HG03103 (cell line): ENCODE data around the gene NDUFB5.
A peak's percentile ranks its signal among the peaks of the same experiment; 100 is the strongest.
"Not testable (repeated sequence)": the region's sequence is repeated elsewhere in the genome, so short reads cannot be mapped to it uniquely, and the experiment has no call there.

ENCODE experiments used
- ATAC-seq: cut with Tn5 transposase; IDR thresholded peaks from one replicate; pipeline ENCODE4 v1.9.1; 2021; ENCODE audit warnings: low read depth; ENCODE audit not compliant: unreplicated experiment

Gene NDUFB5

DNA sequence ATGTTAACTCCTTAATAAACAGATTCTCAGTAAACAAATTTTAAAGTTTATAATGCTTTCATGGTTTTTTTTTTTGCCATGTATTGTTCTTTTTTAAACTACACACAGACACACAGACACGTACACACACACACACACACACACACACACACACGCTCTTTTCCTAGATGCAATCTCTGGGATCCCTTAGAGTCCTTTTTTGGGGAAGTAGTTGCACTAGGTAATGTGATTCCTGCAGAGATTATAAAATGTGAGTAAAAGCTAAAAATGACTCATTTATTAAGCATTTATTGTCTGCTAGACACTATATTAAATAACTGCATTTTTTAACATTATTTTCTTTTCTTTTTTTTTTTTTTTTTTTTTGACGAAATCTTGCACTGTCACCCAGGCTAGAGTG is 19.9 kb downstream of the NDUFB5 start:
- no peak for ATAC-seq

DNA sequence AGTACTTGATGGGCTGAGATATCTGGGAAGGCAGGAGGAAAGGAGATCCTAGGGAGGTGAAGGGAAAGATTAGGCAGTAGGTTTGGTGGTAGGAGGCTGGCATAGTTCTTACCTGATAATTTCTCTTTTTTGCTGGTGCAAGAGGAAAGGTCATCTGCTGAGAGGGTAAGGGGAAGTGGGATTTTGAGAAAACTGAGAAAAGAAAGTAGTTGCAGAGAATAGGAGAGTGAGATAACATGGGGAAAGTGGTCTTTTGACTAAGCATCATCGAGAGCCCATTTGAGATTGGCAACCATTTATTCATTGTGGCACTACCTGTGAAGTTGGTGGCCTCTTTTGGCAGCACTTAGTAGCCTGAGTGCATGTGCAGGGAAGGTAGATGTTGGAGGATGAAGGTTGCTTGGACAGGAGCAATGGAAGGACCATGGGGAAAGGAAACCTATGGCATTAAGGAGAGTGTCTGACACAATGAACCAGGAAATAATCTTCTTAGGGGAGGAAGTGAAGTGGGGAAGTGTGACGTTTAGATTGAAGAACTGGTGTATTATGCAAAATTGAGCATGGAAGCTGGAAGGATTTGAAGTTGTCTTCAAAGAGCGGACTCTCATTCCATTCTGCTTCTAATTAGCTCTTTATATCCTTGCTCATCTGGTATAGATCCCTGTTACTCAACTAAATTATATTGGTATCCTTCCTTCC is 26.3 kb downstream of the NDUFB5 start:
- ATAC-seq, result no peak

DNA sequence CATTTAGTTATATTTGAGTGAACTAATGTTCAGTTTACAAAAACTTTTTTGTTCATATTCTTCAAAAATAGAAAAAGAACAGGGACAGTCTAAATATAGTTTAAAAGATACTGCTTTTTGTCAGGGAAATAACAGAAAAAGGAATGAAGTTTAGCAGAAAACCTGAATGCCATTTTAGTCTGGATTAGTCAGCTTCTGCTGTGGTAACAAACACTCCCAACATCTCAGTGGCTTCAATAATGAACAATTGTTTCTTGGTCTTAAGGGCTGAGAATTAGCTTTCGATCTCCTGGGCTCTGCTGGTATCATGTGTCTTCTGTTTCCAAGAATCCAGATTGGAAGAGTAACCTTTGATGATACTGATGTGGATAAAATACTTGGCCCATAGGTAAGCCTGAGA is 35.9 kb downstream of the NDUFB5 start:
- ATAC-seq, result no peak

DNA sequence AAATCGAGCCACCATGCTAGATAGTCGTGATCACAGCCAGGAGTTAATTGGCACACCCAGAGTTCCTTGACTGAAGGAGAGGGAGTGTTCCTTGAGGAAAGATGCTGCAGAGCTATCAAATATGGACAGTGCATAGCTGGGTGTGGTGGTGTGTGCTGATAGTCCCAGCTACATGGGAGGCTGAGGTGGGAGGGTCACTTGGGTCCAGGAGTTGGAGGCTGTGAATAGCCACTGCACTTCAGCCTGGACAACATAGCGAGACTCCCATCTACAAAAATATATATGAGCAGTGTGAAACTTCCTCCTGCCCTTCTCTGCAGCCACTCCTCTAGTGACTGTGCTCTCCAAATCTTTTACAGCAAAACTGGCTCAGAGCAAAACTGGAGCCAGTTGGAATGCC is 38.3 kb downstream of the NDUFB5 start:
- no peak for ATAC-seq

DNA sequence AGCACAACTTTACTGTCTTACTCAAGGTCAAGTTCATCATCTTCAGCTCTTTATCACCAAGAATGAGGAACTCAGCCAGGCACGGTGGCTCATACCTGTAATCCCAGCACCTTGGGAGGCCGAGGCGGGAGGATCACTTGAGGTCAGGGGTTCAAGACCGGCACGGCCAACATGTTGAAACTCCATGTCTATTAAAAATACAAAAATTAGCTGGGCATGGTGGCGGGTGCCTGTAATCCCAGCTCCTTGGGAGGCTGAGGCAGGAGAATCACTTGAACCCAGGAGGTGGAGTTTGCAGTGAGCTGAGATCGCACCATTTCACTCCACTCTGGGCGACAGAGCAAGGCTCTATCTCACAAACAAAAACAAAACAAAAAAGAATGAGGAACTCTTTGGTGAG is 39.2 kb downstream of the NDUFB5 start:
- ATAC-seq, result not testable (repeated sequence)

DNA sequence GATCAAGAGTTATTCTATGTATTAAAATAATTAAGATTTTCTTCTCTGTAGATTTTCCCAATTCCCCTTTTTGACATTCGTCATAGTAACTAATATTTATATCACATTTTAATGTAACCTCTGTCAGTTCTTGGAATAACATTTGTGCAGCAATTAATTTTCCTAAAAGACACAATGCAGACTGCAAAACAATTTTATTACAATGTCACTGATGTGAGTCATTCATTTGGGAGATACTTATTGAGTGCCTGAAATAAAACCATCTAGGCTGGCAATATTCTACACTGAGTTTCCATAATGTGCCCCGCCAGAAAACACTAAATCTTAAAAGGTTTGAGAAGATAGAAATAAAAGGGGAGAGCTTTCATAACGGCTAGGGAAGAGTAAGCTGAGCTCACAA is 41.6 kb downstream of the NDUFB5 start:
- ATAC-seq, result no peak

DNA sequence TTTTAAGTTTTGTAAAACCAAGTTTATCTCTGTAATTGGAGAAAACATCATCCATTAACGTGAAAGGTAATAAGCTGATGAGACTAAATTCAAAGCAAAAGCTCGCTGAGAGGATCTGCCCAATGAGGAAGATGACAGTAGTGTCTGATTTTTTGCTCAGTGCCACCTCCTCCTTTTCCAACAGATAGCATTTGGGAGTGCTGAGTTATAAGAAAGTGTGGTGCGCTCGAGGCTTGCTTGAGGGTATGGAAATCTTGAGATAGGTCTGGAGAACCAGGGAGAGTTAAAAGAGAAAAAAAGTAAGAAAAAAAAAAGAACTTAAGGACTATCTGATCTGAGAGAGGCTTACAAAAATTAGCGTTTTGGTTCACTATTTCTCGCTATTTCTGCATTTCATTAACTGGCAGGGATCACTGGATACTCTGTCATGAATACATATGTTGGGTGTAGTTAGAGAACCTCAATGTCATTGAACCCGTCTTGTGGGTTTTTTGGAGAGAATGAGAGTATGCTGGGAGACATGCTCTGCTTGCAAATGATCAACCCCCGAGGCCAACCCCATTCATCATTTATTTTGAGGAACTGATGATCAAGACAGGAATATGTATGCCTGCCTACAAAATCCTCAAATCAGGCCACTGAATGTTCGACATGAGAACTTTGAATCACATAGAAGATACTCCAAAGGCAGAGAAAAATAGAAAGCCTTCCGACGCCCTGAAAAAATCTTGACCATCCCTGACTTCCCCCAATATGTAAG is 47.3 kb downstream of the NDUFB5 start:
- ATAC-seq, result no peak

DNA sequence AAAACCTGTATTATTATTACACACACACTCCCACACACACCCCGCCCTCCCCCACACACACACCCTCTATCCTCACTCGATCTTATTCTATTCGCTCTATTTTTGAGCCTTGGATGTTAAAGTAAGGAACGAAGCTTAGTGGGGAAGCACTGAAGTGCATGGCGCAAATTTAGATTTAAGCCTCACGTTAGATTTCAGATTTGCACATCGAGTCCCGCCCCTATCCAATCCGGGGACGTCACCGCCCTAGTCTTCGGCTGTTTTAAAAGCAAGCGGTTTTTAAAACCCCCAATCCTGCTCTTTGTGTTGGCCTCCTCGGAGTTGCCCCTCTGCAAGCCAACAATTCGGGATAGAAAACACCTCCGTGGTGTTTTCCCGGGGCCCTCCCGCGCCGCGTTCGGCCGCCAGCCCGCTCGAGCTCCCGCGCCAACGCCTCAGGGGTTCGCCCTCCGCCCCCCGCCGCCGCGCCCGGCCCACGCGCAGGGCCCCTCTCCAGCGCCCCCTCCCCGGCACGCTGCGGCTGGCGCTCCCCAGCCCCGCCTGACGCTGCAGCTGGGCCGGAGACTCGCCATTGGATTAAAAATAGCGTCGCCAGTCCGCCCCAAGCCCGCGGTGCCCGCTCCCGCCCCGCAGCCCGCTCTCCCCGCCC is 48.0 kb downstream of the NDUFB5 start, which contains the start of gene USP13:
Gene USP13, plus strand, starts transcription at position 594 of the 649 bp plus-strand sequence. CDS start 186 bp downstream, outside the sequence.
- peak; percentile 58 for ATAC-seq

DNA sequence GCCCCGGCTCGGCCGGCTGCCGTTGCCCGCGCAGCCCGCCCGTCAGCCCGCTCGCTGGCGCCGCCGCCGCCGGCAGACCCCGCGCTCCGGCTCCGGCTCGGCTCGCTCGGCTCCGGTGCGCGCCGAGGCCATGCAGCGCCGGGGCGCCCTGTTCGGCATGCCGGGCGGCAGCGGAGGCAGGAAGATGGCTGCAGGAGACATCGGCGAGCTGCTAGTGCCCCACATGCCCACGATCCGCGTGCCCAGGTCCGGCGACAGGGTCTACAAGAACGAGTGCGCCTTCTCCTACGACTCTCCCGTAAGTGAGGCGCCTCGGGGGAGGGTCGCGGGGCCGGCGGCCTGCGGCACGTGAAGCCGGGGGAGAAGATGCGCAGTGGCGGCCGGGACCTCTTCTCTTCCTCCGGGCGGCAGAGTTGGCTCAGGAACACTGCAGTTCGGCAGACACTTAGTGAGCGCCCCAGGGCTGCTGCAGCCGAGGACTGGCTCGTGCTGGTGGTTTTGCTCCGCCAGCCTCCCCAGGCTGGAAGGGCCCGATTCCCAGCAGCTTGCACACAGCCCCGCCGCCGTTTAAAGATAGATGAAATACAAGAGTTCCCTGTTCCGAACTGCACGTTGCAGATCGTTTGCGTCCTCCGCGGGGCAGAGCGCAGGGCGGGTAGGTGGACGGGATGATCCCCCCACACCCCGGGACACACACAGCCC is 48.7 kb downstream of the NDUFB5 start:
- ATAC-seq, result peak; percentile 56

DNA sequence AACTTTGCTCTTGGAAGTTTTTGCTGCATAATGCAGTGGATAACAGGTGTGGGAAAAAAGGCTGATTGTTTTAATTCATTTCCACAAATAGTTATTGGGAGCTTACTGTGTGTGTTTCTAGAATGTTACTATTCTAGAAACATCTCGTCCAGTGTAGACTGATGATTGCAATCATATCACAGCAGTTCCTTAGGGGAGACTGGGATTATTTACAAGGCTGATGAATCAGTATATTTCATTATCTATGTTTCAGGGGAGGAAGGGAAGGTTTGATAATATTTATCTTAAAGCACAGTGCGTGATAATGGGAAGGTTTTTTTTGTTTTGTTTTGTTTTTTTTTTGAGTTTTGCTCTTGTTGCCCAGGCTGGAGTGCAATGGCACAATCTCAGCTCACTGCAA is 50.6 kb downstream of the NDUFB5 start:
- no peak for ATAC-seq

DNA sequence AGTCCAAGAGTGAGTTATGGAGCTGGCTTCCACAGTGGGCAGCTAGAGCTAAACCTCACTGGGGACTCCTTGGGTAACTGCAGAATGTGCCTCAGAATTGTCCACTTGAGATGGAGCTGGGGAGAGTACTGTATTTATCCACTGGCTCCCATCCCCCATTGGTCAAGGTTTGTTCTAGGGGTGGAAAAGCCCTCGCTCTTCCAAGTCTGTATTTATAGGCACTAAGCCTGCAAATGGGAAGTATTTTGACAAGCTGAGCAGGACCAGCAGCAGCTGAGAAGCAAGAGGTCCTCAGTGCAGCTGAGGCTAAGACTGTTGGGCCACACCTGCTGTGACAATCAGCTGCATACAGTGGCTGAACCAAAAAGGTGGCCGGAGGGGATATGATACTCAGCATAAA is 54.0 kb downstream of the NDUFB5 start:
- no peak for ATAC-seq

DNA sequence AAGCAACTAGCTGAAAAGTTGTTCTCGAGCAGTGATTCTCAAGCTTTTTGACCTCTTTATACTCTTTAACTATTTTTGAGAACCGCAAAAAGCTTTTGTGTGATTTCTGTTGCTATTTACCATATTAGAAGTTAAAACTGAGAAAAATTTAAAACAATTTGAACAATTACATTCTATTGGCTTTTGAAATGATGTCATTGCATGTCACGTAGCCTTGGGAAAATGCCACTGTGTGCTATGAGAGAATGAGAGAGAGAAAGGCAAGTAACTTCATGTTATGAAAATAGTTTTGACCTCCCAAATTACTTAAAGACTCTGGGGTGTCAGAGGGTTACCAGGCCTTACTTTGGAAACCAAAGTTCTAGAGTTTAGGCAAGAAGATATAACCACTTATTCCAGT is 56.3 kb downstream of the NDUFB5 start:
- no peak for ATAC-seq

DNA sequence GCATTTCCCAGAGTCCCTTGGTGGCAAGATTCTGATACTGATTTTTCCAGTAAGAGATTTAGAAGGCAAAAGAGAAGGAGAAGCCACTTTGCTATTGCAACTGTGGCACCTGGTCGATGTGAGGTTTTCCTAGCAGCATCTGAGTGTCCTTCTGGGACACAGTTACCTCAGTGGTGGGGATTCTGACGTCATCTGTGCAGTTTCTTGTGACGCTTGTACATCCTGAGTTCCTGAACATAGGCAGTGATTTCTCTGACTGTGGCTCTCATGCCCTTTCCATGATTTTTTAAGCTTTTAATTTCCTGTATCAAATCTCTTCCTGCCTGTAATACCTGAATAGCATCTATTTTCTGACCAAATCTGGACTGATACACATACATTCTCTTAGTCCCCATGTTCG is 57.2 kb downstream of the NDUFB5 start:
- ATAC-seq, result no peak

DNA sequence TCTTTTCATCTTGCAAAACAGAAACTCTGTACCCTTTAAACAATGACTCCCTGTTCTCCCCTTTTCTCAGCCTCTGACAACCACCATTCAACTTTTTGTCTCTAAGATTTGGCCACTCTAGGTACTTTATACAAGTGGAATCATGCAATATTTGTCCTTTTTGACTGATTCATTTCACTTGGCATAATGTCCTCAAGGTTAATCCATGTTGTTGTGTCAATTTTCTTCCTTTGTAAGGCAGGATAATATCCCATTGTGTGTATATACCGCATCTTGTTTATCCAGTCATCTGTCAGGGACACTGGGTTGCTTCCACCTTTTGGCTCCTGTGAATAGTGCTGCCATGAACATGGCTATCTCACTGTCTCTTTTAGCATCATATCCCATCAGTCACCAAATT is 58.5 kb downstream of the NDUFB5 start:
- no peak for ATAC-seq

DNA sequence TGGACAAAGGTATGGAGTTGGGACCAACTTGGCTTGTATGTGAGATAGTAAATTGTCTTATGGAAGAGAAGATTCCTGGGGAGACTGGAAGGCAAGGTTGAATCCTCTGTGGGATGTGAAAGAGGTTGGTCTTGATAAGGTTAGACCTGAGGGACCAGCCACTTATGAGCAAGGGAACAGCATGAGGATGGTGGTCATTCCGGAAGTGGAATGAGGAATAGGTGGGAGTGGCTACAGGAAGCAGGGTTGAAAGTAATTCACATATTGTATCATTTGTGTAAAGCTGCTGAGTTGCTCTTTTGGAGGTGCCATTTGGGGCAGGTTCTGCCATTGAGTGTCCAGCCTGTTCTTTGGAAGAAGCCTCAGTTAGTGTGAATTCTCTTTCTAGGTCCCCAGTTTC is 61.4 kb downstream of the NDUFB5 start:
- ATAC-seq, result no peak

DNA sequence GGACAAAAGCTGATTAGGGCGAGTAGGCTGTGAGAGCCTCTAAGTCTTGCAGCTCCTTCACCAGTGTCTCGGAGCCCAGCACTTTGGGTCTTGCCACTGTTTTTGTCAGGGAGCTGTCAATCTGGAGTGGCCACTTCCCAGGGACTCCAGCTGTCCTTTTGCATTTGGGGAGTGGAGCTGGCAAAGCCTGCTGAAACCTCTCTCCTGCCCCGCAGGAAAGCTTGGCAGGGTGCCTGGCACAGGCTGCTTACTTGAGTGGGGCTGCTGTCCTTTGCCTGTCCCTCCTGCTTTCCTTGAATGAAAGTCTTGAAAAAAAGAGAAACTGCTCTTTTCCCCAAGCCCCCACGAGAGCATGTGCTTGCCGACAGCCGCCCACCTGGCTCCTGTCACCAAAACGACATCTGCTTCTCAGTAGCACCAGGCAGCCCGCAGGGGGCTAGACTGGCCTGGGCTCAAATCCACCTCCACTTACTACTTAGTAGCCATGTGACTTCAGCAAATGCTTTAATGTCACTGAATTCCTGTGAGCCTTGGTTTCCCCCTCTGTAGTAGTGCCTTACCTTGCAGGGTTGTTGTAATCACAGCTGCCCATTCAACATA is 61.9 kb downstream of the NDUFB5 start:
- no peak for ATAC-seq

DNA sequence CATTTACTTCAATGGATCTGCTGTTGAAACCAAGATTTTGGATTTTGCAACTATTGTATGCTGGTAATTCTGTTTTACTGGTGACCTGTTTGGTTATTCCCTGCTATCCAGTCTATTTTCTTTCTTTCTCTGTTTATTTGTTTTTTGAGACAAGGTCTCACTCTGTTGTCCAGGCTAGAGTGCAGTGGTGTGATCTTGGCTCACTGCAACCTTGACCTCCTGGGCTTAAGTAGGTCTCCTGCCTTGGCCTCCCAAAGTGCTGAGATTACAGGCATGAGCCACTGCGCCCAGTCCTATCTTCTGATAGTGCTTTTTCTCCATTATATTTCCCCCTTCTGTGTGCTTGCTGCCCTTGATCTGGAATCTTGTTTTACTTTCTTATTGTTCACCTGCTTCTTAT is 63.8 kb downstream of the NDUFB5 start:
- no peak for ATAC-seq

DNA sequence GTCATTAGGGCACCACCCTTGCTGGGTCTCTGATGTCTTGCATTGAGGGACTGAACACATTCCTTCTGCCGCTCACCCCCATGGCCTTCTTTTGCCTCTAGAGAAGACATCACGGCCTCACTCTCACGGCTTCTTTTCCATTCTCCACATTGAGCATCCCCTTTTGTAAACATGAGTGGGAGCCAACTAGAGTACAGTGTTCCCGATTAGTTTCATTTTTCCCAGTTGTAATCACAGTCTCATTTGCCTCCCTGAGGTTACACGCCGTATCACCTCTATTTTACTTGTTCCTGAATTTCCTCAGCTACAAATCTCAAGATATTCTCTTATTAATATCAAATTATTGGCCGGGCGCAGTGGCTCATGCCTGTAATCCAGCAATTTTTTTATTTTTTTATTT is 65.7 kb downstream of the NDUFB5 start:
- ATAC-seq, result no peak

DNA sequence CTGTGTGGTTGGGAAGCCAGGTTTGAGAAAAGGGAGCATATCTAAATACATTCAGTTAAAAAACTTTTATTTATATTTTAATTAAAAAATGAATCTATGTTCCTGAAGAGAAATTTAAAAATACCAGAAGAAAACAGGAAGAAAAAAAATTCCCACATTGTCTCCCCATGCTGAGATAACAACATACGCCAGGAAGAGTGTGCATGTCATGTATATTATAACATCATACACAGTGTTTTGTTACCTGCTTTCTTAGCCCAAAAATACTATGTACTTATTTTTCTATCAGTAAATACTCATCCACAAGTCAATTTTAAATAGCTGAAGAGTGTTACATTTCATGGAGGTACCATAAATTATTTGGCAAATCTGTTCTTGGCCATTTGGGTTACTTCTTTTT is 66.7 kb downstream of the NDUFB5 start:
- ATAC-seq, result no peak

DNA sequence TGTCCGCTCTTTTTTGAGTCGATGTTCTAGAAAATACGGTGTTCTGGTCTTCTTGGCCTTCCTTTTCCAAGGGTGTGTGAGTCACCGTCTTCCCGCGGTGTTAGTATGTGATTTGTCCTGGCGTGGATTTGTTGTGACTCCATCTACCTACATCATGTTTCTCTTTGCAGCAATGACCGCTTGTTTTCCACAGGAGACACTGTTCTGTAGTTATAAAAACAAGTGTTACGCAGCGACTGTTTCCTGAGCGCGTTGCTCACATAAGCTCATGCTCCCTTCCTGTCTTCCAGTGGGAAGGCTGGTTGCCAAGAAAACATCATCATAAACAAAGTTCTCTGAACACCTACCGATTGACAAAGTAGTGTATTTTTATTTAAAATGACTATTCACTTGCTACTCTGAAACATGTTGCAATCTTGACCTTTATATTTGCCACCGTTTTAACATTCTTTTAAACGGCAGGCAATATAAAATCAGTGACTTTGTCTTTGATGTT is 67.2 kb downstream of the NDUFB5 start:
- no peak for ATAC-seq

DNA sequence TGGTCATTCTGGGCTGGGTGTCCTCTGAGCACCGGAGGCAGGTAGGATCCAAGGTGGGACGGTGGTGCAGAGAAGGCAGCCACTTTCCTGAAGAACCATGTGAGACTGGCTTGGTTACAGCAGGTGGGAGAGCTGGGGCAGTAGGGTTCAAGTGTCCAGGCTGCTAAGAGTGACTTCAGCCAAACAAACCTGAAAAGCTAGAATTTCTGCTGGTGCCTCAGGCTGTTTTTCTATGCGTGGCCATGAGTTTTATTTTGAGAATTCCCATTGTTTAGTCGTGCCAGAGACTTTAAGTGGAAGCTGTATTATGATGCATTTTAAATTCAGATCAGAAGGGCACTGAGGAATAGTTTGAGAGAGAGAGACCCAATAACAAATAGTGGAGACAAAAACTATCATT is 68.3 kb downstream of the NDUFB5 start:
- no peak for ATAC-seq
